HG03108 (cell line): ENCODE data around the gene HGF.
"Not testable (repeated sequence)": the region's sequence is repeated elsewhere in the genome, so short reads cannot be mapped to it uniquely, and the experiment has no call there.

Experiments used
- ATAC-seq: cut with Tn5 transposase; IDR thresholded peaks from one replicate; pipeline ENCODE4 v1.9.1; 2021; ENCODE audit warnings: moderate library complexity; ENCODE audit not compliant: unreplicated experiment

HGF gene

DNA sequence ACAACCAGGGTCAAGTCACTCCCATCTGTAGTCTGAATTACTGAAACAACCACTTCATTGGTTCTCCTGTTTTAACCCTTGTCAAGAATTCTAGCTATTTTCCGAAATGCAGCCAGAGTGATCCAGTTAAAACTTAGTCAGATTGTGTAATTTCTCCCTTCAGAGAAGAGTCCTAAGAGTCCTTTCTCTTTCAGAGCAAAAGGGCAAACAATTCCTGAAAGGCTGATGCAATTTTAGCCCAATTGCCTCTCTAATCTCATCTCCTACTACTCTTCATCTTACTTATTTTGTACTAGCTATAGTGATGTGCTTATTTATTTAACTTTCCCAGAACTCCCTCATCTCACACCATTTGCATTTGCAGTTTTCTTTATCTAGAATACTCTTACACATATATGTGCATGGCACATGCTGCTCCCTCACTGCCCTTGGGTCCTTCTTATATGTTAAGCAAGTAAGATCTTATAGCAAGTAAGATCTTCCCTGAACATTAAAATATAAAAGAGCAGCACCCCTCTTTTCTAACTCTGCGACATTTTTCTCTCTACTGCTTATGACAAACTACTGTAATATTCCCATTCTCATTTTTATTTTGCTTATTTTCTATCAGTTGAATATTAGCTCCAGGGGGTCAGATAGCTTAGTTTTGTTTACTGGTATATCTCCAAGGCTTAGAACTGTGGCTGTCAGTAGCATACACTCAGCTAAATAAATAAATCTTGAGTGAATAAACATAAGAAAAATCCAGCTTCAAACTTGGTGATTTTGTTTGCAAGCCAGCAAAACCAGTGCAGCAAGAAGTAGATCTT, 44.6 kb downstream of the HGF start:
- ATAC-seq, result no peak

DNA sequence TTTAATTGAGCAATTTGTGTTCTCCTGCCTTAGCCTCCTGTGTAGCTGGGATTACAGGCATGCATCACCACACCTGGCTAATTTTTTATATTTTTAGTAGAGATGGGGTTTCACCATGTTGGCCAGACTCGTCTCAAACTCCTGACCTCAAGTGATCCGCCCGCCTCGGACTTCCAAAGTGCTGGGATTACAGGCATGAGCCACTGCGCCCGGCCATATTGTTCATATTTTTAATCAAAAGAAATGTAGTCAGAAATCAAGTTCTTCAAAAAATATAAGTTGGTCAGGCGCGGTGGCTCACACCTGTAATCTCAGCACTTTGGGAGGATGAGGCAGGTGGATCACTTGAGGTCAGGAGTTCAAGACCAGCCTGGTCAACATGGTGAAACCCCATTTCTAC, 47.6 kb downstream of the HGF start:
- ATAC-seq, result not testable (repeated sequence)

DNA sequence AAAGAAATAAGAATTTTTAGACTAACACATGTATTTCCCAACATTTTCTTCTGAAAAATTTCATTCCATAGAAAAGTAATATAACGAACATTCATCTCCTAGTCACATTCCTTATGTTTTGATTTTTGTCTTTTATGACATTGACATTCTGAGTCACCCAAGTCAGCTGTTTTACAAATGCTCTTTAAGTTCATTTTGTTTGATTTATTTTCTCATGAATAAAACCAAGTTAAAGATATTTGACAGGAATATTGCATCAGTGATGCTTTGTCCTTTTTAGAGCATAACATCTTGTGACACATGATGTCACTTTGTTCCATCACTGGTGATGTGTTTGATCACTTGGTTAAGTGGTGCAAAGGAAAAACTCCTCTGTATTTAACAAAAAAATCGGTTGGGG, 48.4 kb downstream of the HGF start:
- ATAC-seq, result no peak

DNA sequence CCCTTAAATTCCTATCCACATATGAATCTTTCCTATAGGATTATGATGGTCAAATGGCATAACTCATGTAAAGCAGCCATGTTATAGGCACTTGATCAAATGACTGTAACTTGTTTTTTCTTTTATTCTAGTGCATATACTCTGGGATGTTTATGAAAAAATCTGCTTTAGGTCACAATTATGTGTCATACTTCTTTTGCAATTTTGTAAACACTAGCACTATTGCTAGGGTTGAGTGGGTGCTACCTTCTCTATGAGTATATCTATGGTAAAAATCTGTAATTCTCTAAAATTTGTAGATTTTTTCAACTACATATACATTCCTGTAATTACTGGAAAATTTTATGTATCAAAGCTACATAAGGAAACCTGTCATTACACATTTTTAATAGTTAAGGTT, 50.0 kb downstream of the HGF start:
- ATAC-seq, result no peak

DNA sequence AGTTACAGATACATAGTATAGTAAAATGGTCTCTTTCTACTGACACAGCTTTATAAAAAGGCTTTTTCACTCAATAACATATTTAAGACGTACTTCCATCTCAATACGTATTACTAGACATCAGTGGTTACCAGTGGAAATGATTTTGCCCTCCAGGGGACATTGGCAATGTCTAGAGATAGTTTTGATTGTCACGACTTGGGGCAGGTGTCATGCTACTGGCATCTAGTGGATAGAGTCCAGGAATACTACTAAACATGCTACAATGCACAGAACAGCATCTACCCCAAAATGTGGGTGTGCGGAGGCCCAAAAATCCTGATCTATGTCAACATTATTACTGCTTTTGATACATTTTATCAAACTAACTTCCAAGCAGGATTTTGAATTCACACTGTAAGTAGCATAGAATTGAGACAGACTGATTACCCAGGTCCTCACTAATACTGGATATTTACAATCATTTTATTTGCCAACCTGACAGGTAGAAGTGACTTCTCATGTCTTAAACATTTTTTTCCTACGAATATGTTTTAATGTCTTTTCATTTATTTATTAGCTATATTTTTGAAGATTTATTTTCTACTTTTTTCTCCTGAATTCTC, 53.8 kb downstream of the HGF start:
- ATAC-seq, result no peak

GRCh38 chr7:81714306-81714705, 55.5 kb downstream of the HGF start:
- no peak for ATAC-seq

DNA sequence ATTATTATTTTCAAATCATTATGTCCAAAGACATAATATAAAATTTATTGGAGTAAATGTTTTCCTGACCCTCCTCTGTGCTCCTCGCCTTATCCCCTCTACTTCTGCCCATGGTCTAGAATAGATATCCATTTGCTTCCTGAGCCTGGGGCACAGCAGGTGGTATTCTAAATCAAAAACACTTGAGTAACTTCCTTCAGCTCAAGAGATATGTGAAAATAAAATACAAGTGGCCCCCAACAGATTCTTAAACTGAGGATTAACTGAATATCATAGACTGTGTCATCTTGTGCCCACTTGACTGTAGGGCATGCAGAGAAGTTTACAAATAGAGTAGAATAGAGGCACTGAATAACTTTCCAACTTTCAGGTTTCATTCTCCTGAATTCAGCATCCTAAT, 59.1 kb downstream of the HGF start:
- ATAC-seq, result no peak

GRCh38 chr7:81709836-81710235, 60.0 kb downstream of the HGF start:
- no peak for ATAC-seq

GRCh38 chr7:81707966-81708365, 61.9 kb downstream of the HGF start:
- no peak for ATAC-seq

- ATAC-seq, result no peak
Measured at GRCh38 chr7:81707196-81707595, 62.7 kb downstream of the HGF start.

GRCh38 chr7:81705206-81705605, 64.6 kb downstream of the HGF start:
- no peak for ATAC-seq

DNA sequence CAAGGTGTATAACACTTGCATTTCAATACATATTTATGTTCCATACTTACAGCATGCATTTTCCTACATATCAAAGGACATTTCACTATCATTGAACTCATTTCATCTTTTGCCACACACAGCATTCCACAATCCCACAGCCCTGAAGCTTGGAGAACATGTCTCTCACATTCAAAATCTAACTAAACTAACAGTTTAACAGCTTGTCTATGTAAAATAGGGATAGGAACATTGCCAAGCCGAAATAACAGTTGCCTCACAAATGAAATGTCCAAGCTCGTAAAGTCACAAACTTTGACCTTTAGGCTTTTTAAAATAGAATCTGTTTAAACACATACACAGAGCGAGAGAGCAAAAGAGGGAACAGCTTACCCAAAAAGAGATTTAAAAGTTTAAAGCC, 65.3 kb downstream of the HGF start:
- no peak for ATAC-seq

GRCh38 chr7:81698965-81699364, 70.9 kb downstream of the HGF start:
- ATAC-seq, result no peak

DNA sequence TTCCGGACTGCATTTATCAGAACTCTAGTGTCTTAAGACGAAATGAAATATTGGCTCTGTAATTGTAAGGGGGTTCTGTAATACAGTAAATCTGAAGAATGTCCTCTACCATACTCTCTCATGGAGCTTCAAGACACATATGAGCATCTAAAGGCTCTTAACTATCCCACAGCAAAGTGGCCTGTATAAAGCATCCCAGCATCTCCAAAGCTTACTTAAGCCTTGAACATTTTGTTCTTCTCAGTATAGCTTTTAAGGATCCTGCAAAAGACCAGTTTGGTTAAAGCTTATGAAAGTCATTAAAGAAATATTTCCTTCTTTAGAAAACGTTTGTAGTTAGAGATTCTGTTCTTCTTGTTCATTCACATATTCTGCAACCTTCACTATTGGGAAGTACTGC, 75.1 kb downstream of the HGF start:
- no peak for ATAC-seq

GRCh38 chr7:81693894-81694293, 76.0 kb downstream of the HGF start:
- no peak for ATAC-seq

- ATAC-seq, result no peak
Measured at GRCh38 chr7:81693080-81693479, 76.8 kb downstream of the HGF start.

- ATAC-seq, result no peak
Measured at GRCh38 chr7:81692146-81692905, 77.5 kb downstream of the HGF start.

- ATAC-seq, result no peak
Measured at GRCh38 chr7:81691199-81691821, 78.5 kb downstream of the HGF start.

DNA sequence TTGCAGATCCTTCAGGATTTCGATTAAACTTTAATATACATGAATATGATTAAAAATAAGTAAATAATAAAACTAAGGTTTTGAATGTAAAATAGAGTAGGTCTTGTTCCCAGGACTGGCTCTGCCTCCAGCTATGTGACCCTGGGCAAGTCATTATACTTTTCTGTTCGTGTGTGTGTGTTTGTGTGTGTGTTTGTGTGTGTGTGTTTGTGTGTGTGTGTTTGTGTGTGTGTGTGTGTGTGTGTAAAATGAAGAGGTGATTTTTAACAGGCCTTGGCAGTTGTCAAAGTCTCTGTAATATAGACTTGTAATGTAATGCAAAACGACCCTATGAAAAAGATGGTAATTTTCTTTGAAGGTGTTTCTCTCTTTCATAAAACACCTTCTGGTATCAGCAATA, 79.2 kb downstream of the HGF start:
- ATAC-seq, result no peak

- no peak for ATAC-seq
Measured at GRCh38 chr7:81690251-81690650, 79.6 kb downstream of the HGF start.

- no peak for ATAC-seq
Measured at GRCh38 chr7:81688622-81689411, 81.0 kb downstream of the HGF start.
